NCI-H524 (cell line): ENCODE data around the gene B3GNT2.
"Not testable (repeated sequence)": the region's sequence is repeated elsewhere in the genome, so short reads cannot be mapped to it uniquely, and the experiment has no call there.

Source experiments
- DNase-seq, 2 experiments: peaks; one replicate each; lab custom pipeline; 2025; lab: John Stamatoyannopoulos, UW

The B3GNT2 gene

GRCh38 chr2:62195421-62196277 lies at the start of gene B3GNT2:
TSS of gene B3GNT2 (plus strand) at chr2:62196115. CDS start at chr2:62222221, 26,106 bp downstream.
- peak in 1 of 2 experiments; percentile 14 for DNase-seq

GRCh38 chr2:62146790-62147189 lies 49.1 kb upstream of the B3GNT2 start:
- not testable (repeated sequence) for DNase-seq

GRCh38 chr2:62147610-62148301 lies 48.2 kb upstream of the B3GNT2 start:
- no peak for DNase-seq

DNA sequence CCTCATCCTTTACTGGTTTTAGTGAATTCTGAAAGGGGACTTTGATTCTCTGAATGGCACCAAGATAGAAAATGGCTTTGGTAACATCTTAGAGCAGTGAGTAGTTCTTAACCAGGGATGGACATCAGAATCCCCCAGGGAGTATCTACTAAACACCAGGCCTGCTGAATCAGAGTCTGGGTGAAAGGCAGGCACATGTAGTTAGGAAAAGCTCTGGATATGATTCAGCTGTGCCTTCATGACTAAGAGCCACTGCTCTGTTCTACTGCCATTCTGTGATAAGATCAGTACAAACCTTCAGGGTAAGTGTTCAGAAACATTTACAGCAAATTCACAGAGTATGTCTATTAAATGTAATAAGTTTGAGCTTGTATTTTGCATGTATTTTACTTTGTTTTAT lies 46.2 kb upstream of the B3GNT2 start:
- no peak for DNase-seq

DNA sequence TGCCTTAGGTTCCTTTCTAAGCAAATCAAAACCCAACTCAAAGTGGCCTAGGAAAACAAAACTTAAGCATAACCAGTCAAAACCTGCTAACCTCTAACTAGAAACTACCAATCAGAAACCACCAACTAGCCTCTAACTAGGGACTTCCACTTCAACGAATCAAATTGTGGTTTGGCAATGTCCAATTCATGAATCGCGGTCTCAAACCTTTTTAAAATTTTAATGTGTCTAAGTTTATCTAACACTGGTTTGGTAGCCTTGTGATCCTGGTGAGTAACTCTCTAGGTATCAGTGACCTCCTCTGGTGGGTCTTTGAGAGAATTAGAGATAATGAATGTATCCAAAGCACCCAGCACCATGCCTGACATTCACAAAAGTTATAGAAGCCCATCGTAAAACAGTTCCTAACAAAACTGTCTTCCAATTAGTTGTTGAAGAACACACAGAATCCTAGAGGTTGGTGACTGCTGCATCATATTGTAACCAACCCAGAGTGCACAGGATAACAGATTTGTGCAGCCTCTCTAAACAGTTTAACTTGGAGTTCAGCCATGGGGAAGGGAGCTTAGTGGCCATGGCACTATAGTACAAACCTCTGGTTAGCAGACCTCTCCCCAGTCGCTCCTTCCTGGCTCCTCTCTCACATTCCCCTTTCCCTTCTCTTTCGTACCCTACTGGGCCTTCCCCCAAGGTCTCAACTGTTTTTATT lies 45.2 kb upstream of the B3GNT2 start:
- no peak for DNase-seq

DNA sequence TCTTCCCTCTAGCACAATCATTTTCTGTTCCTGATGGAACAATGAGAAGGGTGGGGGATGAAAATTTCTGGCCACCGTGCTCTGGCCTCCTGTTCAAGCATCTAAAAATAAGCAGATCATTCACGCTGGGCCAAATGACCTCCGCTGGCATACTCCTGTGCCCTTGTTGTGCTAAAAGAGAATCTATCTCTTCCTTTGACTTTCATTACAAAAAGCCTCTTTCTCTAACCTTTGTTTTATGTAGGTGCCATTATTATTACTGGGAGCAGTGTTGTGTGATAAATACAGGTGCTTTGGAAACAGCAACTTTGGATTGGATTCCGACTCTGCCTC lies 44.6 kb upstream of the B3GNT2 start:
- no peak for DNase-seq

GRCh38 chr2:62152000-62152399 lies 43.9 kb upstream of the B3GNT2 start:
- no peak for DNase-seq

DNA sequence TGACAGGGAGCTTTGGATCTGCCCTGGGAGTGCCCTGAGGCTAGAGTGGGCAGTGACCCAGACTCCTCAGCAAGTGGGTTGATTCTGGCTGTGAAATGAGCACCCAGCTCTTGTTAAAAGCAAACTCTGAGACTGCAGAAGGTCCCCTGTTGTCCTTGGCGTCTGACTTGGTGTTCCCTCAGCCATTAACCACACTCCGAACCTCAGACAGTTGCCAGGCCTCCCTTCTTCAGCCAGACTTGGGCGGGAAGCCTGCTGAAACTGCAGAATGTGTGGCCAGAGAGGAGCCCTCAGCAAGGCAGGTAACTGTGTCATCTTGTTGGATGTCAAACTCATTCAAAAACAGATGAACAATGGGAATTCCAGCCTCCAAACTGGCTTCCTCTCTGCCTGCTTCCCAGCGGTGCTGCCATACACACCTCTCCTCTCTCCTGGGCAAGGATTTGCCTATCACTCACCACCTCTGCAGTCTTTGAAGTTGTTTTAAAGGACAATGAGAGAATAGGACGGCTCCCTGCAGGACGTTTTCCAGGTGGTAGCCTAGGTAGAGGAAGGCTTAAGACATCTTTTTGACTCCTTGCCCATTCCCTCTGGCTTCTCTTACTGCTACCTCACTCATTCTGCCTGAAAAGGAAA lies 38.9 kb upstream of the B3GNT2 start:
- no peak for DNase-seq

- DNase-seq, result no peak
Observed at GRCh38 chr2:62158444-62159121, 37.3 kb upstream of the B3GNT2 start.

DNA sequence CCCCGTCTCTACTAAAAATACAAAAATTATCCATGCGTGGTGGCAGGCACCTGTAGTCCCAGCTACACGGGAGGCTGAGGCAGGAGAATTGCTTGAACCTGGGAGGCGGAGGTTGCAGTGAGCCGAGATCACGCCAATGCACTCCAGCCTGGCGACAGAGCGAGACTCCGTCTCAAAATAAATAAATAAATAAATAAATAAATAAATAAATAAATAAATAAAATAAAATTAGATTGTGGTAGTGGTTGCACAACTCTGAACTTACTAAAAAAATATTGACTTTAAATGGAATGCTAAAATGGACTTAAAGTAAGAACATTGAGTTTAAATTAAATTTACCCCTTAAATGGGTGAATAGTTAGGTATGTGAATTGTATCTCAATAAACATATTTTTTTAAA lies 35.2 kb upstream of the B3GNT2 start:
- DNase-seq, result not testable (repeated sequence)

DNA sequence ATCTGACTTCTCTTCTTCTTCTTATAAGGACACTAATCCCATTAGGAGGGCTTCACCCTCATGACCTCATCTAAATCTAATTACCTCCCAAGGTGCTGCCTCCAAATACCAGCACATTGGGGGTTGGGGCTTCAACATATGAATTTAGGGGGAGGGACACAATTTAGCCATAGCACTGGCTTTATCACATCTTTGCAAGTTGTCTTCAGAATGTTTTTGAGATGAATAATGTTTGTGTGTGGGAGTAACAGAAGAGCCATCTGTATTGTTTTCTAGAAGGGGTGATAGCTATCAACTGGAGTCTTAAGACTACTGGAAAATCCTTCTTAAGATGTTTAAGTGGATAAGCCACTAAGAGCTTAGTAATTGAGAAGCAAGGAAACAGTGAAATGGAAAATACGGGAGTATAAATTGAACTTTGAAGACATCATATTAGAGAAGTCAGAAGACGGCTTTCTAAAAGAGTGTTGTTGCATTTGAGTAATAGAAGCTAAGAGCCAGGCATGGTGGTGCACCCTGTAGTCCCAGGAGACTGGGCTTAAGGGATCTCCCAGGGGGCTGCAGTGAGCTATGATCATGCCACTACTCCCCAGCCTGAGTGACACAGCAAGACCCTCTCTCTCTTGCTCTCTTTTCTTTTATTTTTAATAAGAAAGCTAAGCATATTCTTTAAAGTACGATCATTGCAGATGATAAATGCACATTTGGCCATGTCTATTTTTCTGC lies 32.6 kb upstream of the B3GNT2 start:
- peak; percentile 24 to 69 for DNase-seq

- DNase-seq, result no peak
Observed at GRCh38 chr2:62163834-62164233, 32.1 kb upstream of the B3GNT2 start.

DNA sequence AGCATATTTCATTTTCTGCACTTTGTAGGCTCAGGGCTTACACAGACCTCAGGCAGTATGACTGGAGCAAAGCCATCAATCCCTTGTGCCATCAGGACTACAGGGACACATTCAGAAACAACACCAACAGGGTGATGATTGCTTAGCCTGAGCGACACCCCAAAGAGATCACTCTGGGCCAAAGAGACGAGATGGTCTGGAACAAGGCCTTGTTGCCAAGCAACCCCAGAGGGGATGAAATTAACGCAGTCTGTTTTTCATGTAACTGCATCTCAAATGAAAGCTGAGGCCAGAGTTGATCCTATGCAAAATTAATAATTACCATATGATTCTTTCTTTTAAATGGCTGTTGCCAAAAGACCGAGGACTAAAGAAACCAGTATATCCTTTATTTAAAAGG lies 20.2 kb upstream of the B3GNT2 start:
- DNase-seq, result peak in 1 of 2 experiments; percentile 19

- DNase-seq, result no peak
Observed at GRCh38 chr2:62176801-62177200, 19.1 kb upstream of the B3GNT2 start.

GRCh38 chr2:62177392-62178049 lies 18.4 kb upstream of the B3GNT2 start:
- no peak for DNase-seq

- no peak for DNase-seq
Observed at GRCh38 chr2:62178741-62179271, 17.1 kb upstream of the B3GNT2 start.

GRCh38 chr2:62180975-62181374 lies 14.9 kb upstream of the B3GNT2 start:
- no peak for DNase-seq

DNA sequence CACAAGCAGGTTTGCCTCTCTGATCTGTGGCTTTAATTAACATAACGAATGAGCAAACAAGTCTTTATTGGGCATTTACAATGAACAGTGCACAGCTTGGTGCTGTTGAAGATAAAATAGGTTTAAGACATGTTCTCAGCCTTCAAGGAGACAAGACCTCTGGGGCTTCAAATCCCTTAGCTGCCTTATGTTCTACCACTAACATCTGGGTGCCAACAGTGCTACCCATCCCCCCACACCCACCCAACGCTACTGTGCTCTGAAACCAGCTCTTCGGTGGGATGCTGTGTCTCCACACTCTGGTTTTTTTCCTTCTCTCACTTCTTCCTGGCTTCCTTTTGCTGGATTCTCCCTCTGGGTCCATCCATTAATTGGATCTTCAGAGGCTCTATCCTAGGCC lies 14.1 kb upstream of the B3GNT2 start:
- DNase-seq, result no peak

DNA sequence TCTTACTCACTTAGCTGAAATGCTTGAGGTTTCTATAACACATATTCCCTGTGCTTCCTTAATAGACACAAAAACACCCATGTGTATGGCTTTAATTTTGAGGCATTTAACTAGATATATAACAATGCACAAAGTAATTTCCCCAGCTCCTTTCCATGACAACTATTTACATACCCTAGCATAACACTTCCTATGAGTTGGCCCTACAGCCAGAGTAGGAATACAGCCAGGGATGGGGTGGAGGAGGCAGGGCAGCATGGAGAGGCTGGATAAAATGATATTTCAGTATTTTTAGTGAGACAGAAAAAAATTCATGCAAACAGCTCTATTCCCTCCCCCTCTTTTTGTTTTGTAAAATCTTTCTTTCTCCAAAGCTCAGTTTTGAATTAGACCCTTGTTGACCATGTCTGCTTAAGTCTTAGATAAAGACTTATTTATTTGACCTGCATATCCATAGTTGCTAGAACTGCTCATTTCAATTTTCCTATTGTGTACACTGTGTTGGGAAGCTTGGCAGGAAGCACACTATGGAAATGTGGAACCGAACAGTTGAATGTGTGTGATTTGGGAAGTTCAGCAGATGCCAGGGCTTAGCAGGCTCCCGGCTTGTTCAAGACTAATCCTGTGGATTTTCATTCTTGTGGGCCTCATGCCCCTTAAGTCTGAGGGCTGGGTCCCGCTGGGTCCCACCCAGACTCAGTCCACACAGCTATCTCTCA lies 11.2 kb upstream of the B3GNT2 start:
- DNase-seq, result no peak
